ENCODE measurements around the gene UBE3B. TPM values are rescaled to one million over a fixed set of nuclear protein-coding genes. Genes with fewer than 3 reads are reported as not detected.
"Not testable (repeated sequence)": the region's sequence is repeated elsewhere in the genome, so short reads cannot be mapped to it uniquely, and the experiment has no call there.

The UBE3B gene
- total RNA-seq, 1 donor from 2014 or later: 28.4 TPM

DNA sequence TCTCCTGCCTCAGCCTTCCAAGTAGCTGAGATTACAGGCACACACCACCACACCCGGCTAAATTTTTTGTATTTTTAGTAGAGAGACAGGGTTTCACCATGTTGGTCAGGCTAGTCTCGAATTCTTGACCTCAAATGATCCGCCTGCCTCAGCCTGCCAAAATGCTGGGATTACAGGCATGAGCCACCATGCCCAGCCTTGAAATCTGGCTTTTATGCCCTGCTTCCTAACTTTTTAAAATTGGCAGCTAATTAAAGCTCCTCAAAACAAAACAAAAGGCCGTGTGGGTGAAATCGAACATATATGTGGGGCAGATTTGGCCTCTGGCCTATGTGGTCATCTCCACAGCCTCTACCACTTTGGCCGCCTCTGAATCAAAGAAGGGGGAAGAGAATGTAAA, 38.3 kb upstream of the UBE3B start:
- Histone ChIP-seq H3K4me2 (no peak overlapping the region), H3K79me2 (ENCODE audit: low read depth) (no peaks in the 10 kb centered on the region), H3K9me3 (ENCODE audit: low read depth) (no peaks in the 10 kb centered on the region), H3K9ac (no peak overlapping the region), H4K20me1 (ENCODE audit: low read depth) (no peaks in the 10 kb centered on the region), H2AFZ (replicated peaks) (no peak overlapping the region), H3F3A (ENCODE audit: low read depth) (no peaks in the 10 kb centered on the region), H3K27me3 (no peaks in the 10 kb centered on the region), H3K4me3 (no peak overlapping the region), H3K4me1 (no peaks in the 10 kb centered on the region), H3K36me3 (no peaks in the 10 kb centered on the region), H3K27ac (no peak overlapping the region)
- no peak for DNase-seq (ENCODE audit: low spot score)
- H3K27me3 Mint-ChIP-seq (ENCODE audit: insufficient read depth, low read depth): peaks cover 6% of the 10 kb centered on the region
- peaks cover 31% of the 10 kb centered on the region for H3K4me1 Mint-ChIP-seq
- H3K9me3 Mint-ChIP-seq: no peaks in the 10 kb centered on the region
- no peak for TF ChIP-seq EZH2phosphoT487 (IDR thresholded peaks at IDR 0.05)
- TF ChIP-seq, protein P1, sequence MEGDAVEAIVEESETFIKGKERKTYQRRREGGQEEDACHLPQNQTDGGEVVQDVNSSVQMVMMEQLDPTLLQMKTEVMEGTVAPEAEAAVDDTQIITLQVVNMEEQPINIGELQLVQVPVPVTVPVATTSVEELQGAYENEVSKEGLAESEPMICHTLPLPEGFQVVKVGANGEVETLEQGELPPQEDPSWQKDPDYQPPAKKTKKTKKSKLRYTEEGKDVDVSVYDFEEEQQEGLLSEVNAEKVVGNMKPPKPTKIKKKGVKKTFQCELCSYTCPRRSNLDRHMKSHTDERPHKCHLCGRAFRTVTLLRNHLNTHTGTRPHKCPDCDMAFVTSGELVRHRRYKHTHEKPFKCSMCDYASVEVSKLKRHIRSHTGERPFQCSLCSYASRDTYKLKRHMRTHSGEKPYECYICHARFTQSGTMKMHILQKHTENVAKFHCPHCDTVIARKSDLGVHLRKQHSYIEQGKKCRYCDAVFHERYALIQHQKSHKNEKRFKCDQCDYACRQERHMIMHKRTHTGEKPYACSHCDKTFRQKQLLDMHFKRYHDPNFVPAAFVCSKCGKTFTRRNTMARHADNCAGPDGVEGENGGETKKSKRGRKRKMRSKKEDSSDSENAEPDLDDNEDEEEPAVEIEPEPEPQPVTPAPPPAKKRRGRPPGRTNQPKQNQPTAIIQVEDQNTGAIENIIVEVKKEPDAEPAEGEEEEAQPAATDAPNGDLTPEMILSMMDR (IDR thresholded peaks at IDR 0.05): no peak
- TF ChIP-seq EZH2 (IDR thresholded peaks at IDR 0.05): no peak
- peaks cover 7% of the 10 kb centered on the region for H3K36me3 Mint-ChIP-seq
- H3K27ac Mint-ChIP-seq: no peak overlapping the region
- H3K4me3 Mint-ChIP-seq: no peak overlapping the region

DNA sequence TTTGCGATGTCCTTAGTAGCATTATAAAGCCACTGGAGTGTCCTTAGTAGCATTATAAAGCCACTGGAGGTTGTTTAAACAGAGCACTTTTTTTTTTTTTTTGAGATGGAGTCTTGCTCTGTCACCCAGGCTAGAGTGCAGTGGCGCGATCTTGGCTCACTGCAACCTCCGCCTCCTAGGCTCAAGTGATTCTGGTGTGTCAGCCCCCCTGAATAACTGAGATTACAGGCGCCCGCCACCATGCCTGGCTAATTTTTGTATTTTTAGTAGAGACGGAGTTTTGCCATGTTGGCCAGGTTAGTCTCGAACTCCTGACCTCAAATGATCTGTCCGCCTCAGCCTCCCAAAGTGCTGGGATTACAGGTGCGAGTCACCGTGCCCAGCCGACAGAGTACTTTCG, 37.5 kb upstream of the UBE3B start:
- not testable (repeated sequence) for H3K4me3 ChIP-seq; H3K27me3 Mint-ChIP-seq (ENCODE audit: insufficient read depth, low read depth)

GRCh38 chr12:109440851-109441490, 36.5 kb upstream of the UBE3B start:
- peak; percentile 18 for DNase-seq (ENCODE audit: low spot score)
- H3K4me3 ChIP-seq: no peak overlapping the region
- no peaks in the 10 kb centered on the region for H4K20me1 ChIP-seq (ENCODE audit: low read depth)
- peaks cover 18% of the 10 kb centered on the region for H3K36me3 Mint-ChIP-seq
- no peaks in the 10 kb centered on the region for H3K79me2 ChIP-seq (ENCODE audit: low read depth)
- no peaks in the 10 kb centered on the region for H3K9me3 Mint-ChIP-seq
- no peaks in the 10 kb centered on the region for H3K27me3 ChIP-seq
- no peak overlapping the region for H2AFZ ChIP-seq (replicated peaks)
- peak overlapping the region; percentile 87 for H3K27ac Mint-ChIP-seq
- no peaks in the 10 kb centered on the region for H3K4me1 ChIP-seq
- no peaks in the 10 kb centered on the region for H3F3A ChIP-seq (ENCODE audit: low read depth)
- H3K27me3 Mint-ChIP-seq (ENCODE audit: insufficient read depth, low read depth): peaks cover 4% of the 10 kb centered on the region
- no peaks in the 10 kb centered on the region for H3K9me3 ChIP-seq (ENCODE audit: low read depth)
- no peak for TF ChIP-seq EZH2phosphoT487 (IDR thresholded peaks at IDR 0.05)
- no peak for TF ChIP-seq EZH2 (IDR thresholded peaks at IDR 0.05)
- TF ChIP-seq, protein P1 (IDR thresholded peaks at IDR 0.05): no peak
- H3K36me3 ChIP-seq: no peaks in the 10 kb centered on the region
- no peak overlapping the region for H3K4me2 ChIP-seq
- H3K9ac ChIP-seq: no peak overlapping the region
- no peak overlapping the region for H3K27ac ChIP-seq
- no peak overlapping the region for H3K4me3 Mint-ChIP-seq
- H3K4me1 Mint-ChIP-seq: peaks cover 21% of the 10 kb centered on the region

More for the DNA sequence above, 37.5 kb upstream of the UBE3B start:
- not testable (repeated sequence) for H3K9ac ChIP-seq; H2AFZ ChIP-seq (replicated peaks); H3K79me2 ChIP-seq (ENCODE audit: low read depth); H3K4me3 Mint-ChIP-seq; H3K36me3 ChIP-seq; DNase-seq (ENCODE audit: low spot score); H3K4me2 ChIP-seq; H3K9me3 ChIP-seq (ENCODE audit: low read depth); H3K27ac ChIP-seq; H3K27me3 ChIP-seq; H3F3A ChIP-seq (ENCODE audit: low read depth); H3K4me1 ChIP-seq; H3K9me3 Mint-ChIP-seq; H4K20me1 ChIP-seq (ENCODE audit: low read depth)
- Mint-ChIP-seq H3K4me1 (peaks cover 30% of the 10 kb centered on the region), H3K27ac (peak overlapping the region; percentile 74), H3K36me3 (peaks cover 13% of the 10 kb centered on the region)

DNA sequence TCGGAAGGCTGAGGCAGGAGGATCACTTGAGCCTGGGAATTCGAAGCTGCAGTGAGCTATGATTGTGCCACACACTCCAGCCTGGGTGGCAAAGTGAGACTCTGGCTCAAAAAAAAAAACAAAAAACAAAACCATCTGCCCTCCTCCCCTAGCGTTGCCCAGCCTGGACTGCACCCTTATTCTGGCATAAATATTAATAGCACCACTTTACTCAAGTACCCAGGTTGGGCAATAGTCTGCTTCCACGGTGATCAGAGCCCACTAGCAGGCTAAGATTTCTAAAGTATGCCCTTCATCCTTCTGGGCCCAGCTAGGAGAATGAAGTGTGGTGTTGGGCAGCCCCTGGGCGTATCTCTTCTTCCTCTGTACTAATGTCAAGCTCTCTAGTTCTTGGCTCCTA, 33.6 kb upstream of the UBE3B start:
- DNase-seq (ENCODE audit: low spot score): no peak
- Mint-ChIP-seq H3K27me3 (ENCODE audit: insufficient read depth, low read depth) (peaks cover 1% of the 10 kb centered on the region), H3K4me1 (peaks cover 20% of the 10 kb centered on the region), H3K27ac (peak overlapping the region; percentile 64), H3K4me3 (no peak overlapping the region), H3K9me3 (no peaks in the 10 kb centered on the region), H3K36me3 (peaks cover 17% of the 10 kb centered on the region)
- Histone ChIP-seq H3K4me2 (no peak overlapping the region), H3K79me2 (ENCODE audit: low read depth) (no peaks in the 10 kb centered on the region), H3K4me1 (no peaks in the 10 kb centered on the region), H3K36me3 (no peaks in the 10 kb centered on the region), H3K9ac (no peak overlapping the region), H4K20me1 (ENCODE audit: low read depth) (peaks cover 4% of the 10 kb centered on the region), H2AFZ (replicated peaks) (no peak overlapping the region), H3K27ac (no peak overlapping the region), H3F3A (ENCODE audit: low read depth) (no peaks in the 10 kb centered on the region), H3K27me3 (no peaks in the 10 kb centered on the region), H3K9me3 (ENCODE audit: low read depth) (no peaks in the 10 kb centered on the region), H3K4me3 (no peak overlapping the region)
- TF ChIP-seq, protein P1 (IDR thresholded peaks at IDR 0.05): no peak
- no peak for TF ChIP-seq EZH2phosphoT487 (IDR thresholded peaks at IDR 0.05)
- no peak for TF ChIP-seq EZH2 (IDR thresholded peaks at IDR 0.05)
